HepG2 (cell line): ENCODE measurements around the gene PRMT7. TPM values are rescaled to one million over a fixed set of nuclear protein-coding genes. Genes with fewer than 3 reads are reported as not detected.

Source experiments
- BRCA1 ChIP-seq: sonication (generic); formaldehyde crosslinking; IDR thresholded peaks from 2 replicates; pipeline ENCODE4 v1.4.0; 2020; ENCODE audit warnings: missing genetic modification reagents
- FLYWCH1 ChIP-seq: sonication (generic); formaldehyde crosslinking; IDR thresholded peaks from 2 replicates; pipeline ENCODE4 v1.8.1; 2023; ENCODE audit warnings: mild to moderate bottlenecking, missing genetic modification reagents
- MAFG ChIP-seq: sonication (generic); formaldehyde crosslinking; IDR thresholded peaks from 2 replicates; pipeline ENCODE4 v1.5.1; 2020; ENCODE audit warnings: mild to moderate bottlenecking, missing genetic modification reagents
- PCBP1 ChIP-seq: fragments of 200-400 bp; formaldehyde crosslinking; IDR thresholded peaks from 2 replicates; pipeline ENCODE4 v1.6.1; 2017; ENCODE audit warnings: mild to moderate bottlenecking, low read depth, low read length, borderline replicate concordance
- SMAD3 ChIP-seq: sonication (generic); formaldehyde crosslinking; IDR thresholded peaks from 2 replicates; pipeline ENCODE4 v1.4.0; 2020; ENCODE audit warnings: missing genetic modification reagents
- ZNF296 ChIP-seq: sonication (generic); formaldehyde crosslinking; conservative IDR thresholded peaks from 2 replicates; pipeline ENCODE4 v1.5.0; 2020; ENCODE audit warnings: mild to moderate bottlenecking, missing genetic modification reagents
- ZNF460 ChIP-seq: sonication (generic); formaldehyde crosslinking; IDR thresholded peaks from 2 replicates; pipeline ENCODE4 v1.5.1; 2020; ENCODE audit warnings: missing genetic modification reagents, mild to moderate bottlenecking, borderline replicate concordance
- ZNF775 ChIP-seq: sonication (generic); formaldehyde crosslinking; IDR thresholded peaks from 2 replicates; pipeline ENCODE4 v1.4.0; 2020; ENCODE audit warnings: missing genetic modification reagents, mild to moderate bottlenecking, moderate library complexity, borderline replicate concordance
- polyA plus RNA-seq, 8 experiments: library from polyadenylated mRNA; depleted of rRNA in 3 of 8; stranded (reverse) in 7 of 8; unstranded in 1 of 8; fragments of >200 nt; fragmentation: Illumina TruSeq in 4 of 8; extraction: Trizol in 4 of 8; gene quantifications; 2 replicates each; pipeline versions ENCODE4 v1.2.1 to v1.2.3, GENCODE V29; 2011 to 2016; ENCODE audit warnings: low read depth in 4 of 8, missing spikeins in 1 of 8, mixed read lengths in 1 of 8; ENCODE audit not compliant: insufficient read depth in 1 of 8
- total RNA-seq, 5 experiments: library from RNA; depleted of rRNA; stranded (reverse); fragments of >200 nt; fragmentation: Illumina TruSeq; extraction: Trizol; gene quantifications; 2 replicates each; pipeline ENCODE4 v1.2.3, GENCODE V29; 2016; ENCODE audit warnings: low read depth in 1 of 5
- TF ChIP-seq, protein P1 (sequence below): sonication (generic); formaldehyde crosslinking; IDR thresholded peaks from 2 replicates; pipeline ENCODE4 v1.5.0; 2020; ENCODE audit warnings: mild to moderate bottlenecking, missing genetic modification reagents, moderate library complexity
- TF ChIP-seq, protein P2 (sequence below): conservative IDR thresholded peaks from 2 replicates; pipeline ENCODE4 v1.6.1; 2018; ENCODE audit warnings: missing genetic modification reagents
- TF ChIP-seq, protein P3 (sequence below): sonication (generic); formaldehyde crosslinking; IDR thresholded peaks from 2 replicates; pipeline ENCODE4 v1.5.0; 2020; ENCODE audit warnings: missing genetic modification reagents
- TF ChIP-seq, protein P4 (sequence below): sonication (generic); formaldehyde crosslinking; IDR thresholded peaks from 2 replicates; pipeline ENCODE4 v1.5.0; 2020; ENCODE audit warnings: missing genetic modification reagents, mild to moderate bottlenecking, borderline replicate concordance
- TF ChIP-seq, protein P5 (sequence below): sonication (generic); formaldehyde crosslinking; IDR thresholded peaks from 2 replicates; pipeline ENCODE4 v1.4.0; 2020; ENCODE audit warnings: mild to moderate bottlenecking, missing genetic modification reagents
- TF ChIP-seq, protein P6 (sequence below): sonication (generic); formaldehyde crosslinking; IDR thresholded peaks from 2 replicates; pipeline ENCODE4 v1.5.1; 2020; ENCODE audit warnings: mild to moderate bottlenecking, missing genetic modification reagents, moderate library complexity
- TF ChIP-seq, protein P7 (sequence below): sonication (generic); formaldehyde crosslinking; IDR thresholded peaks from 2 replicates; pipeline ENCODE4 v1.9.0; 2022; ENCODE audit warnings: low read depth, missing genetic modification reagents

Gene PRMT7
- total and polyA plus RNA-seq, 2 of the 13 experiments (the other 11 are each of a cell fraction or from before 2014, with no cell fraction given) = 47.5 to 55.0 TPM

DNA sequence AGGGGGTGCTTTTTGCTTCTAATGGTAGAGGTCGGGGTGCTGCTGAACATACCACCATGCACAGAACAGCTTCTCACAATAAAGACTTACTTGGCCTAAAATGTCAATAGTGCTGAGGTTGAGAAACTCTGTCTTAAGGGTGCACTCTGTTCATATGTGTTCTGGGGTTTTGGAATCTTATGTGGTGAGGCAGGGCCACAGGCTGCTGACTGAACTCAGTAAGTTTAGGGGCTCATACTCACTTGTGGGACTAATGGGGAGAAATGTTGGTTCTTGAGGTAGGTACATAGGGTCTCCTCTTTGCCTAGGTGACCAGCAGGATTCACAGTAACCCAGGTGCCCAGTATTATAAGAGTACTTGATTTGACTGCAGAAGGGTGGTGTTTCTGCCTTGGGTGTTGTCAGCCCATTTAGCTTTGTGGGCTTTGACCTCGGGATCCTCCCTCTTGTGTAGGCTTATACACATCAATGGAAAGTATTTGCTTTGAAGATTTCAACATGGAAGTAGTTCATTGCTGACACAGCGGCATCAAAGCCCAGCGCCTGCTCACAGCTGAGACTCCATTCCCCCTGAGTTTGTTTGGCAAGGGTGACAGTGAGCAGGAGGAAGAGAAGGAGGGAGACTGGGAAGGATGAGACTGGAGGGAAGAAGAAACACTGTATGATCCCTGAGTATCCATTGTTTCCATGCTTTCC lies 29.3 kb upstream of the PRMT7 start (continued):
- TF ChIP-seq, protein P1, sequence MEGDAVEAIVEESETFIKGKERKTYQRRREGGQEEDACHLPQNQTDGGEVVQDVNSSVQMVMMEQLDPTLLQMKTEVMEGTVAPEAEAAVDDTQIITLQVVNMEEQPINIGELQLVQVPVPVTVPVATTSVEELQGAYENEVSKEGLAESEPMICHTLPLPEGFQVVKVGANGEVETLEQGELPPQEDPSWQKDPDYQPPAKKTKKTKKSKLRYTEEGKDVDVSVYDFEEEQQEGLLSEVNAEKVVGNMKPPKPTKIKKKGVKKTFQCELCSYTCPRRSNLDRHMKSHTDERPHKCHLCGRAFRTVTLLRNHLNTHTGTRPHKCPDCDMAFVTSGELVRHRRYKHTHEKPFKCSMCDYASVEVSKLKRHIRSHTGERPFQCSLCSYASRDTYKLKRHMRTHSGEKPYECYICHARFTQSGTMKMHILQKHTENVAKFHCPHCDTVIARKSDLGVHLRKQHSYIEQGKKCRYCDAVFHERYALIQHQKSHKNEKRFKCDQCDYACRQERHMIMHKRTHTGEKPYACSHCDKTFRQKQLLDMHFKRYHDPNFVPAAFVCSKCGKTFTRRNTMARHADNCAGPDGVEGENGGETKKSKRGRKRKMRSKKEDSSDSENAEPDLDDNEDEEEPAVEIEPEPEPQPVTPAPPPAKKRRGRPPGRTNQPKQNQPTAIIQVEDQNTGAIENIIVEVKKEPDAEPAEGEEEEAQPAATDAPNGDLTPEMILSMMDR (CRISPR knock-in tag) = no peak; the same call in 1 of the 2 replicates
- TF ChIP-seq SMAD3 (CRISPR knock-in tag) = peak; percentile 92; the same call in 1 of the 2 replicates
- TF ChIP-seq BRCA1 = no peak
- TF ChIP-seq ZNF775 (CRISPR knock-in tag) = peak; percentile 89; the same call in 1 of the 2 replicates
- TF ChIP-seq ZNF296 (CRISPR knock-in tag) = no peak
- TF ChIP-seq MAFG = no peak
- no peak; the same call in 1 of the 2 replicates for TF ChIP-seq ZNF460
- TF ChIP-seq, protein P2, sequence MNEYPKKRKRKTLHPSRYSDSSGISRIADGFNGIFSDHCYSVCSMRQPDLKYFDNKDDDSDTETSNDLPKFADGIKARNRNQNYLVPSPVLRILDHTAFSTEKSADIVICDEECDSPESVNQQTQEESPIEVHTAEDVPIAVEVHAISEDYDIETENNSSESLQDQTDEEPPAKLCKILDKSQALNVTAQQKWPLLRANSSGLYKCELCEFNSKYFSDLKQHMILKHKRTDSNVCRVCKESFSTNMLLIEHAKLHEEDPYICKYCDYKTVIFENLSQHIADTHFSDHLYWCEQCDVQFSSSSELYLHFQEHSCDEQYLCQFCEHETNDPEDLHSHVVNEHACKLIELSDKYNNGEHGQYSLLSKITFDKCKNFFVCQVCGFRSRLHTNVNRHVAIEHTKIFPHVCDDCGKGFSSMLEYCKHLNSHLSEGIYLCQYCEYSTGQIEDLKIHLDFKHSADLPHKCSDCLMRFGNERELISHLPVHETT (CRISPR knock-in tag) = no peak; the same call in 1 of the 2 replicates
- TF ChIP-seq, protein P3, sequence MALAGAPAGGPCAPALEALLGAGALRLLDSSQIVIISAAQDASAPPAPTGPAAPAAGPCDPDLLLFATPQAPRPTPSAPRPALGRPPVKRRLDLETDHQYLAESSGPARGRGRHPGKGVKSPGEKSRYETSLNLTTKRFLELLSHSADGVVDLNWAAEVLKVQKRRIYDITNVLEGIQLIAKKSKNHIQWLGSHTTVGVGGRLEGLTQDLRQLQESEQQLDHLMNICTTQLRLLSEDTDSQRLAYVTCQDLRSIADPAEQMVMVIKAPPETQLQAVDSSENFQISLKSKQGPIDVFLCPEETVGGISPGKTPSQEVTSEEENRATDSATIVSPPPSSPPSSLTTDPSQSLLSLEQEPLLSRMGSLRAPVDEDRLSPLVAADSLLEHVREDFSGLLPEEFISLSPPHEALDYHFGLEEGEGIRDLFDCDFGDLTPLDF (CRISPR knock-in tag) = no peak
- TF ChIP-seq, protein P4, sequence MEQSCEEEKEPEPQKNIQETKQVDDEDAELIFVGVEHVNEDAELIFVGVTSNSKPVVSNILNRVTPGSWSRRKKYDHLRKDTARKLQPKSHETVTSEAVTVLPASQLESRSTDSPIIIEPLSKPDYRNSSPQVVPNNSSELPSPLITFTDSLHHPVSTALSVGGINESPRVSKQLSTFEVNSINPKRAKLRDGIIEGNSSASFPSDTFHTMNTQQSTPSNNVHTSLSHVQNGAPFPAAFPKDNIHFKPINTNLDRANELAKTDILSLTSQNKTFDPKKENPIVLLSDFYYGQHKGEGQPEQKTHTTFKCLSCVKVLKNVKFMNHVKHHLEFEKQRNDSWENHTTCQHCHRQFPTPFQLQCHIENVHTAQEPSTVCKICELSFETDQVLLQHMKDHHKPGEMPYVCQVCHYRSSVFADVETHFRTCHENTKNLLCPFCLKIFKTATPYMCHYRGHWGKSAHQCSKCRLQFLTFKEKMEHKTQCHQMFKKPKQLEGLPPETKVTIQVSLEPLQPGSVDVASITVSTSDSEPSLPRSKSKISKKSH (CRISPR knock-in tag) = no peak
- no peak for TF ChIP-seq PCBP1
- TF ChIP-seq, protein P5, sequence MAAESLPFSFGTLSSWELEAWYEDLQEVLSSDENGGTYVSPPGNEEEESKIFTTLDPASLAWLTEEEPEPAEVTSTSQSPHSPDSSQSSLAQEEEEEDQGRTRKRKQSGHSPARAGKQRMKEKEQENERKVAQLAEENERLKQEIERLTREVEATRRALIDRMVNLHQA (CRISPR knock-in tag) = no peak
- TF ChIP-seq, protein P6, sequence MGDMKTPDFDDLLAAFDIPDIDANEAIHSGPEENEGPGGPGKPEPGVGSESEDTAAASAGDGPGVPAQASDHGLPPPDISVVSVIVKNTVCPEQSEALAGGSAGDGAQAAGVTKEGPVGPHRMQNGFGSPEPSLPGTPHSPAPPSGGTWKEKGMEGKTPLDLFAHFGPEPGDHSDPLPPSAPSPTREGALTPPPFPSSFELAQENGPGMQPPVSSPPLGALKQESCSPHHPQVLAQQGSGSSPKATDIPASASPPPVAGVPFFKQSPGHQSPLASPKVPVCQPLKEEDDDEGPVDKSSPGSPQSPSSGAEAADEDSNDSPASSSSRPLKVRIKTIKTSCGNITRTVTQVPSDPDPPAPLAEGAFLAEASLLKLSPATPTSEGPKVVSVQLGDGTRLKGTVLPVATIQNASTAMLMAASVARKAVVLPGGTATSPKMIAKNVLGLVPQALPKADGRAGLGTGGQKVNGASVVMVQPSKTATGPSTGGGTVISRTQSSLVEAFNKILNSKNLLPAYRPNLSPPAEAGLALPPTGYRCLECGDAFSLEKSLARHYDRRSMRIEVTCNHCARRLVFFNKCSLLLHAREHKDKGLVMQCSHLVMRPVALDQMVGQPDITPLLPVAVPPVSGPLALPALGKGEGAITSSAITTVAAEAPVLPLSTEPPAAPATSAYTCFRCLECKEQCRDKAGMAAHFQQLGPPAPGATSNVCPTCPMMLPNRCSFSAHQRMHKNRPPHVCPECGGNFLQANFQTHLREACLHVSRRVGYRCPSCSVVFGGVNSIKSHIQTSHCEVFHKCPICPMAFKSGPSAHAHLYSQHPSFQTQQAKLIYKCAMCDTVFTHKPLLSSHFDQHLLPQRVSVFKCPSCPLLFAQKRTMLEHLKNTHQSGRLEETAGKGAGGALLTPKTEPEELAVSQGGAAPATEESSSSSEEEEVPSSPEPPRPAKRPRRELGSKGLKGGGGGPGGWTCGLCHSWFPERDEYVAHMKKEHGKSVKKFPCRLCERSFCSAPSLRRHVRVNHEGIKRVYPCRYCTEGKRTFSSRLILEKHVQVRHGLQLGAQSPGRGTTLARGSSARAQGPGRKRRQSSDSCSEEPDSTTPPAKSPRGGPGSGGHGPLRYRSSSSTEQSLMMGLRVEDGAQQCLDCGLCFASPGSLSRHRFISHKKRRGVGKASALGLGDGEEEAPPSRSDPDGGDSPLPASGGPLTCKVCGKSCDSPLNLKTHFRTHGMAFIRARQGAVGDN (CRISPR knock-in tag) = no peak
- no peak for TF ChIP-seq FLYWCH1 (CRISPR knock-in tag)
- TF ChIP-seq, protein P7, sequence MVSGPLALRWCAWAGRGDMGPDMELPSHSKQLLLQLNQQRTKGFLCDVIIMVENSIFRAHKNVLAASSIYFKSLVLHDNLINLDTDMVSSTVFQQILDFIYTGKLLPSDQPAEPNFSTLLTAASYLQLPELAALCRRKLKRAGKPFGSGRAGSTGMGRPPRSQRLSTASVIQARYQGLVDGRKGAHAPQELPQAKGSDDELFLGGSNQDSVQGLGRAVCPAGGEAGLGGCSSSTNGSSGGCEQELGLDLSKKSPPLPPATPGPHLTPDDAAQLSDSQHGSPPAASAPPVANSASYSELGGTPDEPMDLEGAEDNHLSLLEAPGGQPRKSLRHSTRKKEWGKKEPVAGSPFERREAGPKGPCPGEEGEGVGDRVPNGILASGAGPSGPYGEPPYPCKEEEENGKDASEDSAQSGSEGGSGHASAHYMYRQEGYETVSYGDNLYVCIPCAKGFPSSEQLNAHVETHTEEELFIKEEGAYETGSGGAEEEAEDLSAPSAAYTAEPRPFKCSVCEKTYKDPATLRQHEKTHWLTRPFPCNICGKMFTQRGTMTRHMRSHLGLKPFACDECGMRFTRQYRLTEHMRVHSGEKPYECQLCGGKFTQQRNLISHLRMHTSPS = peak; percentile 48; the same call in 1 of the 2 replicates
